KMS-11 (cell line): ENCODE results near the gene PBRM1.

Source experiments
- H2AFZ ChIP-seq: fragments of 200-600 bp; sonication (generic); 2 replicates; pipeline ENCODE4 v1.6.1; 2016; ENCODE audit warnings: antibody characterized with exemption, mixed run types, low read depth
- H3K27ac ChIP-seq: fragments of 200-600 bp; sonication (generic); 2 replicates; pipeline ENCODE4 v1.6.1; 2016; ENCODE audit warnings: mild to moderate bottlenecking, mixed run types
- H3K27me3 ChIP-seq: fragments of 200-600 bp; sonication (generic); 2 replicates; pipeline ENCODE4 v1.6.1; 2017; ENCODE audit warnings: mild to moderate bottlenecking, low read depth, mixed run types, moderate library complexity; ENCODE audit not compliant: insufficient read depth
- H3K36me3 ChIP-seq: fragments of 200-600 bp; sonication (generic); 2 replicates; pipeline ENCODE4 v1.6.1; 2017; ENCODE audit warnings: mild to moderate bottlenecking, mixed run types; ENCODE audit not compliant: insufficient read depth
- H3K4me1 ChIP-seq: fragments of 200-600 bp; sonication (generic); 2 replicates; pipeline ENCODE4 v1.6.1; 2016; ENCODE audit warnings: mild to moderate bottlenecking, low read depth, mixed run types; ENCODE audit not compliant: poor library complexity, severe bottlenecking
- H3K4me2 ChIP-seq: fragments of 200-600 bp; sonication (generic); 2 replicates; pipeline ENCODE4 v1.7.0; 2016; ENCODE audit warnings: mild to moderate bottlenecking, mixed run types
- H3K4me3 ChIP-seq: fragments of 200-600 bp; sonication (generic); IDR thresholded peaks from 2 replicates; pipeline ENCODE4 v1.6.1; 2017; ENCODE audit warnings: low read depth, low read length, mixed read lengths; ENCODE audit not compliant: insufficient read depth
- H3K79me2 ChIP-seq: fragments of 200-600 bp; sonication (generic); 2 replicates; pipeline ENCODE4 v1.6.1; 2016; ENCODE audit warnings: low read depth, mixed run types; ENCODE audit not compliant: insufficient read depth
- H3K9ac ChIP-seq: fragments of 200-600 bp; sonication (generic); 2 replicates; pipeline ENCODE4 v1.6.1; 2016; ENCODE audit warnings: mild to moderate bottlenecking, mixed run types
- H4K20me1 ChIP-seq: fragments of 200-600 bp; sonication (generic); 2 replicates; pipeline ENCODE4 v1.6.1; 2016; ENCODE audit warnings: mild to moderate bottlenecking, mixed run types; ENCODE audit not compliant: insufficient read depth
- CTCF ChIP-seq: fragments of 200-600 bp; sonication (generic); conservative IDR thresholded peaks from 2 replicates; pipeline ENCODE4 v1.6.1; 2017; ENCODE audit warnings: low read depth, mild to moderate bottlenecking, antibody characterized with exemption, low read length, moderate library complexity, mixed read lengths

The PBRM1 gene

DNA sequence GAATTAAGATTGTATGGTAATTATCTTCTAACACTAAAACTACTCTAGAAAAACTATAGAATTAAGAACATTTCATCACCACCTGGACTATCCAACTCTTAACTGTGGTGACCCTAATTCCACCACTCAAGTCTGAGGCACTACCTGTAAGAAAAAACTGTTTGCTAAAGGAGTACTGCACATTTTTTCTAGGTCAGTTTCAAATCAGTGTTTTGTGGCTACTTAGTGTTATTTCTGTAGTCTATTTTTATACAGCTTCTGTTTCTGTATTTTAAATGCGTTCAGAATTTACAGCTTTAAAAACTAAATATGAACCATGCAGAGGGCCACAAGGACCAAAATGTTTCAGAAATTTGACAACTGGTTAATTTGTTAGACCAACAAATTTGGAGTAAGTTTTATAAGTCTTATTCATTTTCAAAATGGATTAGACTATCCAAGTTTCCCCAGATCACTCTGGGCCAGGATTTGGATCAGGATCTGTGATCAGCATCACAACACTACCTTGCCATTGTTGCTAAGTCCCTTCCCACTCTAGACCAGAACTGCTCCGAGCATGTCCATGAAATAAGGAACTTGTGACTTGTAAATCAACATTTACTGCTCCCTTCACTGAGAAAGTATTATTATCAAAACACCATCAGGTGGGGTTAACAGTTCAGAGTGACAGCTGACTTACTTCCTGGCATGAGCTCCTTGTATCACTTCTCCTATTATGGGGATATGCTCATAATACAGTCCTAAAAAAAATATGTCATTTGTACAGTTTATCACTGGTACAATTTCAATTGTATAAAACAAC lies 11.3 kb upstream of the PBRM1 start:
- no peaks in the 10 kb centered on the region for H3K27me3 ChIP-seq
- no peaks in the 10 kb centered on the region; the same call in 1 of the 2 replicates for H3K36me3 ChIP-seq
- H3K9ac ChIP-seq, result no peak overlapping the region
- peaks cover 59% of the 10 kb centered on the region for H3K4me1 ChIP-seq
- TF ChIP-seq CTCF, result no peak
- H3K79me2 ChIP-seq, result peaks cover 12% of the 10 kb centered on the region; the same call in 1 of the 2 replicates
- no peak overlapping the region for H3K4me3 ChIP-seq
- H3K4me2 ChIP-seq, result peak overlapping the region; percentile 44
- H2AFZ ChIP-seq, result no peak overlapping the region
- peak overlapping the region; percentile 35 for H3K27ac ChIP-seq
- no peaks in the 10 kb centered on the region for H4K20me1 ChIP-seq

- Histone ChIP-seq H3K36me3 (no peaks in the 10 kb centered on the region; the same call in 1 of the 2 replicates), H2AFZ (no peak overlapping the region), H3K4me1 (peaks cover 68% of the 10 kb centered on the region), H3K4me2 (peak overlapping the region; percentile 44), H3K79me2 (peaks cover 2% of the 10 kb centered on the region; the same call in 1 of the 2 replicates), H3K27ac (peak overlapping the region; percentile 35; the same call in 1 of the 2 replicates), H3K27me3 (no peaks in the 10 kb centered on the region), H3K4me3 (no peak overlapping the region), H3K9ac (no peak overlapping the region), H4K20me1 (no peaks in the 10 kb centered on the region)
- TF ChIP-seq CTCF, result no peak
Observed at GRCh38 chr3:52695798-52696671, 10.3 kb upstream of the PBRM1 start.

GRCh38 chr3:52694528-52695189 lies 8.9 kb upstream of the PBRM1 start:
- Histone ChIP-seq H4K20me1 (no peaks in the 10 kb centered on the region), H3K27ac (no peak overlapping the region), H3K27me3 (no peaks in the 10 kb centered on the region), H3K4me1 (peaks cover 79% of the 10 kb centered on the region), H3K79me2 (peaks cover 12% of the 10 kb centered on the region; the same call in 1 of the 2 replicates), H3K4me2 (peak overlapping the region; percentile 44; the same call in 1 of the 2 replicates), H3K36me3 (peaks cover 2% of the 10 kb centered on the region; the same call in 1 of the 2 replicates), H2AFZ (no peak overlapping the region), H3K4me3 (no peak overlapping the region), H3K9ac (no peak overlapping the region)
- TF ChIP-seq CTCF, result no peak

DNA sequence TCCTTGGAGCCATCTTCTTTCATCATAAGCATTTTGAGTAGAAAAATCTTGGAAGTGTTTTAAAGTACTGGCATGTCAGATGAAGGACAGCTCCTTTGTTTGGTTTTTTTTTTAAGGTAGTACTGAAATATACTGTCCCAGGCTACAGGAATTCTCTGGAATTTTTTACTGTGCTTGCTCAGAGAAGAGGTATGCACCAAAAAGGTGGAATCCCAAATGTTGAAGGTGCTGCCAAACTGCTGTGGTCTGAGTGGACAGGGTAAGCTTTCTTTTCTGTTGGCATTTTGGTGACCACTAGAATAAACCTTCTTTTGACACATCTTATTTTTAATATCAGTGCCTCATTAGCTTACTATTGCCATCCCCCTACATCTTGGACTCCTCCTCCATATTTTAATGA lies 7.4 kb upstream of the PBRM1 start:
- Histone ChIP-seq H2AFZ (no peak overlapping the region), H3K4me2 (no peak overlapping the region), H3K27me3 (no peaks in the 10 kb centered on the region), H4K20me1 (no peaks in the 10 kb centered on the region), H3K4me3 (no peak overlapping the region), H3K36me3 (peaks cover 7% of the 10 kb centered on the region; the same call in 1 of the 2 replicates), H3K79me2 (peaks cover 27% of the 10 kb centered on the region), H3K9ac (no peak overlapping the region), H3K27ac (no peak overlapping the region), H3K4me1 (peaks cover 94% of the 10 kb centered on the region)
- TF ChIP-seq CTCF, result no peak
